ENCODE data around the gene KNSTRN. TPM values are rescaled to one million over a fixed set of nuclear protein-coding genes. Genes with fewer than 3 reads are reported as not detected.

Gene KNSTRN
- total RNA-seq, 1 donor from 2014 or later: 36.8 TPM

DNA sequence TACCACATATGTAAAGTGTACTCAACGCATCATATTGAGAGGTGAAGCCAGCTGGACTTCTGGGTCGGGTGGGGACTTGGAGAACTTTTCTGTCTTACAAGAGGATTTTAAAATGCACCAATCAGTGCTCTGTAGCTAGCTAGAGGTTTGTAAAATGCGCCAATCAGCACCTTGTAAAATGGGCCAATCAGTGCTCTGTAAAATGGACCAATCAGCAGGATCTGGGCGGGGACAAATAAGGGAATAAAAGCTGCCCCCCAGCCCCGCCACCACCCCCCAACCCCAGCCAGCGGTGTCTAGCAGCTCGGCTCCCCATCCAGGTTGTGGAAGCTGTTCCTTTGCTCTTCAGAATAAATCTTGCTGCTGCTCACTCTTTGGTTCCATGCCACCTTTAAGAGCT lies 16.8 kb downstream of the KNSTRN start:
- DNase-seq: no peak

- DNase-seq: peak; percentile 97
These were observed 23.2 kb downstream of the KNSTRN start, which contains the start of gene IVD for GRCh38 chr15:40405501-40406381. IVD (plus strand) TSS chr15:40405795; CDS start chr15:40405828, 33 bp downstream.

- DNase-seq: no peak
These were observed 24.9 kb downstream of the KNSTRN start for GRCh38 chr15:40407330-40407990.

GRCh38 chr15:40409366-40409765 lies 26.8 kb downstream of the KNSTRN start:
- no peak for DNase-seq

- DNase-seq: no peak
These were observed 28.0 kb downstream of the KNSTRN start for GRCh38 chr15:40410476-40410875.

GRCh38 chr15:40412095-40412759 lies 29.7 kb downstream of the KNSTRN start:
- DNase-seq: no peak

- DNase-seq: no peak
These were observed 30.5 kb downstream of the KNSTRN start for GRCh38 chr15:40413036-40413435.

GRCh38 chr15:40414816-40415215 lies 32.3 kb downstream of the KNSTRN start:
- DNase-seq: no peak

DNA sequence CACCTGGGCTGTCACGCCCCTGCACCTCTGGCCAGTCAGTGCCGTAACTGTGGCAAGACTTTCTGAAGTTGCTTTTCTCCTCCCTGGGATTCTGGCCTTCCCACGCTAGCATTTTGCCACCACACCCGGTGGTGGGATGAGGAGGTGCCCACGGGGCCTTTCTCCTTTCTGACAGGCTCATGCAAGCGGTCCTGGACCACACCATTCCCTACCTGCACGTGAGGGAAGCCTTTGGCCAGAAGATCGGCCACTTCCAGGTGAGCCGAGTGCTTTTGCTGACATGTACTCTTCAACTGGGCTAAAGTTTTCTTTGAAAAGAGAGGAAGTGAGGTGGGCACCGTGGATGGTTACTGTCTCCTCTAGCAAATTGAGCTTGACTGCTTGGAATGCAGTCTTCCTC lies 32.7 kb downstream of the KNSTRN start:
- no peak for DNase-seq

GRCh38 chr15:40416056-40416455 lies 33.5 kb downstream of the KNSTRN start:
- DNase-seq: no peak

- DNase-seq: no peak
These were observed 35.6 kb downstream of the KNSTRN start for GRCh38 chr15:40418126-40418525.

DNA sequence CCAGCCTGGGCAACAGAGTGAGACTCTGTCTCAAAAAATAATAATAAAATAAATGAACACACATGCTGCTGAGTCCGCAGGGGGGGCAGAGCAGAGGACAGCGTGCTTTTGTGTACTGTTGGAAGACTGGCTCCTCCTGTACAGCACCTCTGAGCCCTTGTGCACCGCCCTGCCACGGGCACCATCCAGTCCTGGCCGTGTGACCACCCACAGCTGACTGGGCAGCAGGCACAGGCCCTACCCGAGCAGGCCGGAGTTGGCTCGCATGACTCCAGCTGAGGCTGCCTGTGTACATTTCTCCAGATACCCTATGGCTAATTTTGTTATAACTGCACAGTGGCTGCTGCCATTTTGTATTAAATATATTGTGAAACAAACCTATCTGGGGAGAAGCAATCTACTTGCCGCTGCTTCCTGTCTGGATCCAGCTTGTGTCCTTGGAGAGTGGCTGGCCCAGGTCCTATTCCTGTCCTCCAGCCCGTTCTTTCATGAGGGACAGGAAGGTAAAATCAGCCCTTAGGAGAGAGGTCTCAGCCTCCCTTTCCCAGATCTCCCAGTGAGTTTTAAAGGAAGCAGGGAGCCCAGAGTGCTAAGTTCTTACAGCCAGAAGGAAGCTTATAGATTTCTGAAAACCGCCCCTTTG lies 37.7 kb downstream of the KNSTRN start:
- no peak for DNase-seq

DNA sequence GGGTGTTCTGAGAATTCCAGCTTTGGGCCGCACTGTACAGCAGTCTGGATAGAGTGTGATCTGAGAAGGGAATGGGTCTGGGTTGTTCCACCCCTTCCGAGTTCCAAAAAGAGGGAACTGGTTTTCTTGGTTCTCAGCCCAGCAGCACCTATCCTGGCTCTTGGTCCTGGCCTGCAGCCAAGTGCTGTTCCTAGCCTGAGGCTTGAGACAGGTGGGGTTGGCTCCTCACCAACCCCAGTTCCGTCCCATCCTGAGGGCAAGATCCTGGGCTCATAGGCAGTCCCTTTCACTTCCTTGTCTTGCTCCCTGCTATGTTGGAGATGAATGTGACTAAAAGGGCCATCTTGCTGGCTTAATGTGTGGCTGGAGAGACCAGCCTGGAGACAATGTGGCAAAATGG lies 38.3 kb downstream of the KNSTRN start:
- DNase-seq: peak; percentile 21

DNA sequence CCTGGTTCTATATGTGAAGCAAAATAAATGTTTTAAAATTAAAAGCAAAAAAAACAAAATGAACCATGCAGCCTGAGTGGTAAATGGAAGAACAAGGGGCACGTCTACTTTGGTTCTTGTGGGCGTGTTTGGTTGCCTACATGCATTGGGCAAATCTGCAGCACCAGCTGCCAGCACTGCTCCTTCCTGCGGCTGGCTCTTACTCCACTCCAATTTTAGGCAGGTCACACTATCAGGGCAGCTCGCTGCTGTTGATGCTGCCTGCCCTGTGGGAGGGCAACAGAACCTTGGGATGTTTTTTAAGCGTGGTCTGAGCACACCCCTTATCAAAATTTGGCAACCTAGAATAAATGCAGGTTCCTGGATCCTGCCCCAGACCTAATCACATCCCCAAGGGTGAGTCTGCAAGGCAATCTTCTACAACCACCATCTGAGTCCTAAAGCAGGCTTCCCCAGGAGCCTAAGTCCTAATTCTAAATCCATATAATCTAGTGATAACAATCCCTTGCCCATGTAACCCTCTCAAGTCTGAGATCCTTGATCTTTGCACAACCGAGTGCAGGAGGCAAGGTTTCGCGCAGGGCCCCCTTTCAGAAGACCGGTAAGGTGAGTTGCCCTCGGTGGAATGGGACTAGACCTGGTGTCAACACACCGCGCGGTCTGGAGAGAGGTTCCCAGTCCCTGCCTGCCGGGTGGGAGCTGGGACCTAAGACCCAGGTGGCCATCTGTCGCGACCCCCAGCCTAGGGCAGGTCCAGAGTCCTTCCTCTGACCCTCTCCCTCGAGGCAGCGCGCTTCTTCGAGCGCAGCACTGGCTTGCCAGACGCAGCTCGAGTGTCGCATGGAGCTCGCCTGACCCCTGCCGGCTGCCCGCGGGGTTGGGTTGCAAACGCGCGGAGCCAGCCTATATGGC lies 39.0 kb downstream of the KNSTRN start:
- peak; percentile 83 for DNase-seq

GRCh38 chr15:40424483-40425115 lies 42.1 kb downstream of the KNSTRN start:
- DNase-seq: no peak

- no peak for DNase-seq
These were observed 43.2 kb downstream of the KNSTRN start for GRCh38 chr15:40425681-40426080.

GRCh38 chr15:40427188-40427587 lies 44.7 kb downstream of the KNSTRN start:
- DNase-seq: no peak

GRCh38 chr15:40428185-40428584 lies 45.7 kb downstream of the KNSTRN start:
- no peak for DNase-seq

- no peak for DNase-seq
These were observed 46.7 kb downstream of the KNSTRN start for GRCh38 chr15:40429068-40429710.

- DNase-seq: no peak
These were observed 47.8 kb downstream of the KNSTRN start for GRCh38 chr15:40430271-40430805.
